ENCODE measurements around the gene MTG1.
"Not testable (repeated sequence)": the region's sequence is repeated elsewhere in the genome, so short reads cannot be mapped to it uniquely, and the experiment has no call there.

Gene MTG1

GRCh38 chr10:133440633-133441285 is 46.8 kb downstream of the MTG1 start:
- peaks cover 14 to 41% of the 10 kb centered on the region in 2 donors for H3K4me1 Mint-ChIP-seq (ENCODE audit: low read depth in 2 of 2)
- peaks cover 0 to 2% of the 10 kb centered on the region in 2 donors for H3K9me3 Mint-ChIP-seq

DNA sequence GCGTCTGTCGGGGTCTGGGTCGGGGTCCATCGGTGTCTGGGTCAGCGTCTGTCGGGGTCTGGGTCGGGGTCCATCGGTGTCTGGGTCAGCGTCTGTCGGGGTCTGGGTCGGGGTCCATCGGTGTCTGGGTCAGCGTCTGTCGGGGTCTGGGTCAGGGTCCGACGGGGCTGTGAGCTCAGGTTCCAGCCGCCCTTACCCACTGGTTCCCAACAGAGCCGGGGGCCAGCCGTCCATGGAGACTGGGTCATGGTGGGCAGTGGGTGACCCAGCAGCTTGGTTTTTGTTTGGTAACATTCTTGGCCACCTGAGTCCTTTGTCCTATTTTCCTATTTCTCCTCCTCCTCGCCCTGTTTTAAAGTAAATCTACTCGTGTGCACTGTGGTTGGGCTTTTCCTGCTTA is 47.4 kb downstream of the MTG1 start:
- Mint-ChIP-seq H3K27ac (peak overlapping the region; percentile 52 to 85), H3K4me3 (peak overlapping the region in 1 of 2 donors; percentile 82), H3K4me1 (ENCODE audit: low read depth in 2 of 2) (peaks cover 14 to 41% of the 10 kb centered on the region in 2 donors), H3K27me3 (peaks cover 8 to 11% of the 10 kb centered on the region in 2 donors)
- not testable (repeated sequence) for ATAC-seq (replicated peaks); H3K9me3 Mint-ChIP-seq; DNase-seq; H3K36me3 Mint-ChIP-seq (ENCODE audit: insufficient read depth)

More at GRCh38 chr10:133440633-133441285, 46.8 kb downstream of the MTG1 start:
- Mint-ChIP-seq H3K36me3 (ENCODE audit: insufficient read depth) (no peaks in the 10 kb centered on the region), H3K27ac (peak overlapping the region in 1 of 2 donors; percentile 85), H3K4me3 (no peak overlapping the region), H3K27me3 (peaks cover 10 to 11% of the 10 kb centered on the region in 2 donors)
- ATAC-seq (replicated peaks) (no peak), DNase-seq (no peak)

GRCh38 chr10:133441780-133442179 is 47.8 kb downstream of the MTG1 start:
- ATAC-seq (replicated peaks) (peak; percentile 45), DNase-seq (no peak)
- no peaks in the 10 kb centered on the region for H3K36me3 Mint-ChIP-seq (ENCODE audit: insufficient read depth)
- H3K9me3 Mint-ChIP-seq: peaks cover 4 to 5% of the 10 kb centered on the region in 2 donors
- H3K27ac Mint-ChIP-seq: peak overlapping the region; percentile 52 to 85
- H3K4me3 Mint-ChIP-seq: peak overlapping the region; percentile 21 to 82
- peaks cover 17 to 41% of the 10 kb centered on the region in 2 donors for H3K4me1 Mint-ChIP-seq (ENCODE audit: low read depth in 2 of 2)
- H3K27me3 Mint-ChIP-seq: peaks cover 4 to 7% of the 10 kb centered on the region in 2 donors

GRCh38 chr10:133442191-133442966 is 48.4 kb downstream of the MTG1 start:
- Mint-ChIP-seq H3K27ac (peak overlapping the region; percentile 52 to 85), H3K9me3 (peaks cover 7 to 10% of the 10 kb centered on the region in 2 donors), H3K27me3 (peaks cover 0 to under 1% of the 10 kb centered on the region in 2 donors), H3K36me3 (ENCODE audit: insufficient read depth) (no peaks in the 10 kb centered on the region), H3K4me3 (peak overlapping the region; percentile 21 to 82), H3K4me1 (ENCODE audit: low read depth in 2 of 2) (peaks cover 19 to 41% of the 10 kb centered on the region in 2 donors)
- ATAC-seq (replicated peaks) (peak; percentile 84), DNase-seq (peak in 2 of 3 experiments; percentile 25 to 36)

DNA sequence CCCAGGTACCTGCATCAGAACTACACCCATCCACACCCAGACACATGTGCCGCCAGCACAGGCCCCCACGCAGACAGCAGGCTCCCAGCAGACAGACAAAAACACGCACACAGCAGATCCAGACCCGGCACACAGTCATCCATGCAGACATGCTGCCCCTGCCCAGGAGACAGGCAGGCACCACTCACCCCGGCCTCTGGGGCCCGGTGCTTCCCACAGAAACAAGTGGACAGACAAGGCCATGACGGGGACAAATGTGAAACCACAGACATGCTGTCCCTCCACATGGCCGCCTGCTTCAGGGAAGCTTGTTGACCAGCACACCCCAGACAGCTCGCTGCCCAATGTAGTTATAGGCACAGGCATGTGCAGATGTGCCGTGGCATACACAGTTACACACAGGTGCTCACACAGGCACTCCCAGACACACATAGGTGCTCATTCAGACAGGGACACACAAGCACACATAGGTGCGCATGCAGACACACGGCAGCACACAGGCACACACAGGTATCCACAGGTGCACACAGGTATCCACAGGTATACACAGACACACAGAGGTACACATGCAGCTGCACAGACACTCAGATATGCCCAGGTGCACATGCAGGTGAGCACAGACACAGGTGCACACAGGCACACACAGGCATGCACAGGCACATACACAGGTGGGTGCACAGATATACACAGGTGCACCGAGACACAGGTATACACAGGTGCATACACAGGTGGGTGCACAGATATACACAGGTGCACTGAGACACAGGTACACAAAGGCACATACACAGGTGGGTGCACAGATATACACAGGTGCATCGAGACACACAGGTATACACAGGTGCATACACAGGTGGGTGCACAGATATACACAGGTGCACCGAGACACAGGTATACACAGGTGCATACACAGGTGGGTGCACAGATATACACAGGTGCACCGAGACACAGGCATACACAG is 49.3 kb downstream of the MTG1 start:
- Mint-ChIP-seq H3K9me3 (peaks cover 7 to 15% of the 10 kb centered on the region in 2 donors), H3K27ac (peak overlapping the region; percentile 33 to 85), H3K4me3 (peak overlapping the region in 1 of 2 donors; percentile 82), H3K27me3 (no peaks in the 10 kb centered on the region), H3K4me1 (ENCODE audit: low read depth in 2 of 2) (peaks cover 19 to 37% of the 10 kb centered on the region in 2 donors), H3K36me3 (ENCODE audit: insufficient read depth) (no peaks in the 10 kb centered on the region)
- DNase-seq: no peak
- no peak for ATAC-seq (replicated peaks)

GRCh38 chr10:133444342-133445267 is 50.6 kb downstream of the MTG1 start:
- peaks cover 12 to 25% of the 10 kb centered on the region in 2 donors for H3K4me1 Mint-ChIP-seq (ENCODE audit: low read depth in 2 of 2)
- no peaks in the 10 kb centered on the region for H3K36me3 Mint-ChIP-seq (ENCODE audit: insufficient read depth)
- H3K27ac Mint-ChIP-seq: peak overlapping the region in 1 of 2 donors; percentile 63
- ATAC-seq (replicated peaks): no peak
- DNase-seq: no peak
- peak overlapping the region in 1 of 2 donors; percentile 27 for H3K4me3 Mint-ChIP-seq
- H3K9me3 Mint-ChIP-seq: peaks cover 12 to 20% of the 10 kb centered on the region in 2 donors
- H3K27me3 Mint-ChIP-seq: no peaks in the 10 kb centered on the region

DNA sequence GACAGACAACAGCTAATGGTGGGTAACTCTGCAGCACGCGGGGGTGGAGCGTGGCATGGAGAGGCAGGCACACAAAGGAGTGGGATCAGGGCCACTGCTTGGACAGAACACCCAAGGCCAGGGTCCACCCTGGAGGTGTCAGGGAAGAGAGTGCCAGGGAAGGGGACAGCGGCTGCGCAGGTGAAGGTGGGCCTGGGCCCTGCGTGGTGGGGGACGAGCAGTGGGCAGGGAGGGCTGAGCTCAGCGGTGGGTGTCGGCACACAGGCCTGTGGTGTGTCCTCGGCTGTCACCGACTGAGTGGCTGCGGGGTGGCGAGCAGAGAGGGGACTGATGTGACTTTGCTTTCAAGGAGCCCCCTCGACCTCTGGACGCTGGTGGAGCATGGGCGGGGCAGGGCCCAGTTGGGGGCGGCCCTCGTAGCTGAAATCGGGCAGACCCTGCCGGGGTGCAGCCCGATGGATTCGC is 51.3 kb downstream of the MTG1 start:
- Mint-ChIP-seq H3K36me3 (ENCODE audit: insufficient read depth) (no peaks in the 10 kb centered on the region), H3K4me3 (peak overlapping the region in 1 of 2 donors; percentile 27), H3K4me1 (ENCODE audit: low read depth in 2 of 2) (peaks cover 12 to 24% of the 10 kb centered on the region in 2 donors), H3K27ac (peak overlapping the region in 1 of 2 donors; percentile 63), H3K9me3 (peaks cover 12 to 22% of the 10 kb centered on the region in 2 donors), H3K27me3 (no peaks in the 10 kb centered on the region)
- no peak for ATAC-seq (replicated peaks)
- no peak for DNase-seq

- ATAC-seq (replicated peaks): no peak
- no peaks in the 10 kb centered on the region for H3K36me3 Mint-ChIP-seq (ENCODE audit: insufficient read depth)
- peaks cover 12 to 22% of the 10 kb centered on the region in 2 donors for H3K9me3 Mint-ChIP-seq
- H3K27me3 Mint-ChIP-seq: no peaks in the 10 kb centered on the region
- H3K27ac Mint-ChIP-seq: peak overlapping the region in 1 of 2 donors; percentile 63
- H3K4me3 Mint-ChIP-seq: no peak overlapping the region
- peaks cover 12 to 24% of the 10 kb centered on the region in 2 donors for H3K4me1 Mint-ChIP-seq (ENCODE audit: low read depth in 2 of 2)
- DNase-seq: no peak
Observed at GRCh38 chr10:133445751-133446708, 52.1 kb downstream of the MTG1 start.

- no peak for ATAC-seq (replicated peaks)
- Mint-ChIP-seq H3K27ac (no peak overlapping the region), H3K27me3 (no peaks in the 10 kb centered on the region), H3K4me1 (ENCODE audit: low read depth in 2 of 2) (peaks cover 12 to 19% of the 10 kb centered on the region in 2 donors), H3K4me3 (no peak overlapping the region), H3K36me3 (ENCODE audit: insufficient read depth) (no peaks in the 10 kb centered on the region), H3K9me3 (peaks cover 12 to 22% of the 10 kb centered on the region in 2 donors)
- no peak for DNase-seq
Observed at GRCh38 chr10:133446979-133447378, 53.0 kb downstream of the MTG1 start.

DNA sequence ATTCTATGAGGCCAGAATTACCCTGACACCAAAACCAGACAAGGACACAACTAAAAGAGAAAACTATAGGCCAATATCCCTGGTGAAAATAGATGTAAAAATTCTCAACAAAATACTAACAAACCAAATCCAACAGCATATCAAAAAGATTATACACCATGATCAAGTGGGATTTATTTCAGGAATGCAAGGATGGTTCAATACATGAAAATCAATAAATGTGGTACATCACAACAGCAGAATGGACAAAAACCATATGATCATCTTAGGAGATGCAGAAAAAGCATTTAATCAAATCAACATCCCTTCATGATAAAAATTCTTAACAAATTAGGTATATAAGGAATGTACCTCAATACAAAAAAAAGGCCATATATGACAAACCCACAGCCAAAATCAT is 54.2 kb downstream of the MTG1 start:
- no peak for DNase-seq
- H3K4me3 Mint-ChIP-seq: no peak overlapping the region
- peaks cover 5 to 8% of the 10 kb centered on the region in 2 donors for H3K4me1 Mint-ChIP-seq (ENCODE audit: low read depth in 2 of 2)
- no peaks in the 10 kb centered on the region for H3K36me3 Mint-ChIP-seq (ENCODE audit: insufficient read depth)
- no peak overlapping the region for H3K27ac Mint-ChIP-seq
- peaks cover 12 to 22% of the 10 kb centered on the region in 2 donors for H3K9me3 Mint-ChIP-seq
- no peaks in the 10 kb centered on the region for H3K27me3 Mint-ChIP-seq
- ATAC-seq (replicated peaks): no peak

DNA sequence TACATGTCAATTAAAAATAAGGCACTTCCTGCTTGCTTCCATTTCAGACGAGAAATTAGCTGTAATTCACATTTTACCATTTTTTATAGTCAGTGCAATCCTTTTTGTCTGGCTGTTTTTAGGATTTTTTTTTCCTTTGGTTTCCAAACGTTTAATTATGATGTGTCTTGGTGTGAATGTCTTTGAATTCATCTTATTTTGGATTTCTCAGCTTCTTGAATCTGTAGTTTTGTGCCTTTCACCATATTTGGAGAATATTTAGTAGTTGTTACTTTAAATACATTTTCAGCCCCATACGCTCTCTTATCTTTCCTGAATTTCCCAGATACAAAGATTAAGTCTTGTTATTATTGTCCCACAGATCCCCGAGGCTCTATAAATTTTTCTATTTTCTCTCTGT is 57.4 kb downstream of the MTG1 start:
- no peak for DNase-seq
- Mint-ChIP-seq H3K9me3 (peaks cover 9 to 22% of the 10 kb centered on the region in 2 donors), H3K4me3 (no peak overlapping the region), H3K27me3 (no peaks in the 10 kb centered on the region), H3K4me1 (ENCODE audit: low read depth in 2 of 2) (peaks cover 7 to 15% of the 10 kb centered on the region in 2 donors), H3K27ac (no peak overlapping the region), H3K36me3 (ENCODE audit: insufficient read depth) (peaks cover 18% of the 10 kb centered on the region)
- ATAC-seq (replicated peaks): no peak

All from effector memory CD8-positive, alpha-beta T cell (primary cell).